ENCODE measurements around the gene SDK2.

SDK2 gene

GRCh38 chr17:73291260-73291801 is 352.9 kb downstream of the SDK2 start:
- Histone ChIP-seq H3K9me3 (ENCODE audit: control insufficient read depth, low read length) (no peaks in the 10 kb centered on the region), H3K4me1 (ENCODE audit: control insufficient read depth, insufficient read depth, low read length) (peaks cover 80% of the 10 kb centered on the region), H3K36me3 (ENCODE audit: control insufficient read depth, insufficient read depth, low read length, severe bottlenecking) (peaks cover 2% of the 10 kb centered on the region), H3K9ac (ENCODE audit: low read length) (peak overlapping the region; percentile 70), H3K4me3 (ENCODE audit: low read length) (peak overlapping the region; percentile 57), H3K27me3 (replicated peaks; ENCODE audit: control insufficient read depth, insufficient read depth, low read length) (no peaks in the 10 kb centered on the region)
- peak; percentile 91 for DNase-seq (ENCODE audit: low read depth)

GRCh38 chr17:73290399-73291259 is 353.6 kb downstream of the SDK2 start:
- Histone ChIP-seq H3K9ac (ENCODE audit: low read length) (peak overlapping the region; percentile 44), H3K4me1 (ENCODE audit: control insufficient read depth, insufficient read depth, low read length) (peaks cover 87% of the 10 kb centered on the region)
- DNase-seq (ENCODE audit: low read depth) = no peak

GRCh38 chr17:73289549-73290254 is 354.5 kb downstream of the SDK2 start:
- Histone ChIP-seq H3K9ac (ENCODE audit: low read length) (peak overlapping the region; percentile 2), H3K4me1 (ENCODE audit: control insufficient read depth, insufficient read depth, low read length) (peaks cover 88% of the 10 kb centered on the region), H3K36me3 (ENCODE audit: control insufficient read depth, insufficient read depth, low read length, severe bottlenecking) (peaks cover 18% of the 10 kb centered on the region), H3K27me3 (replicated peaks; ENCODE audit: control insufficient read depth, insufficient read depth, low read length) (no peaks in the 10 kb centered on the region), H3K9me3 (ENCODE audit: control insufficient read depth, low read length) (no peaks in the 10 kb centered on the region), H3K4me3 (ENCODE audit: low read length) (no peak overlapping the region)
- DNase-seq (ENCODE audit: low read depth) = no peak

More at GRCh38 chr17:73290399-73291259, 353.6 kb downstream of the SDK2 start:
- Histone ChIP-seq H3K9me3 (ENCODE audit: control insufficient read depth, low read length) (no peaks in the 10 kb centered on the region), H3K27me3 (replicated peaks; ENCODE audit: control insufficient read depth, insufficient read depth, low read length) (no peaks in the 10 kb centered on the region), H3K4me3 (ENCODE audit: low read length) (no peak overlapping the region), H3K36me3 (ENCODE audit: control insufficient read depth, insufficient read depth, low read length, severe bottlenecking) (peaks cover 9% of the 10 kb centered on the region)

- DNase-seq (ENCODE audit: low read depth) = no peak
These were observed 355.5 kb downstream of the SDK2 start for GRCh38 chr17:73288534-73289302.

GRCh38 chr17:73286863-73287296 is 357.4 kb downstream of the SDK2 start:
- Histone ChIP-seq H3K36me3 (ENCODE audit: control insufficient read depth, insufficient read depth, low read length, severe bottlenecking) (peaks cover 44% of the 10 kb centered on the region), H3K9me3 (ENCODE audit: control insufficient read depth, low read length) (no peaks in the 10 kb centered on the region), H3K4me3 (ENCODE audit: low read length) (no peak overlapping the region), H3K4me1 (ENCODE audit: control insufficient read depth, insufficient read depth, low read length) (peaks cover 70% of the 10 kb centered on the region), H3K27me3 (replicated peaks; ENCODE audit: control insufficient read depth, insufficient read depth, low read length) (no peaks in the 10 kb centered on the region), H3K9ac (ENCODE audit: low read length) (peak overlapping the region; percentile 5)
- no peak for DNase-seq (ENCODE audit: low read depth)

More at GRCh38 chr17:73288534-73289302, 355.5 kb downstream of the SDK2 start:
- Histone ChIP-seq H3K4me3 (ENCODE audit: low read length) (no peak overlapping the region), H3K9me3 (ENCODE audit: control insufficient read depth, low read length) (no peaks in the 10 kb centered on the region), H3K36me3 (ENCODE audit: control insufficient read depth, insufficient read depth, low read length, severe bottlenecking) (peaks cover 27% of the 10 kb centered on the region), H3K27me3 (replicated peaks; ENCODE audit: control insufficient read depth, insufficient read depth, low read length) (no peaks in the 10 kb centered on the region), H3K9ac (ENCODE audit: low read length) (no peak overlapping the region), H3K4me1 (ENCODE audit: control insufficient read depth, insufficient read depth, low read length) (peaks cover 82% of the 10 kb centered on the region)

- H3K4me3 ChIP-seq (ENCODE audit: low read length) = no peak overlapping the region
- no peaks in the 10 kb centered on the region for H3K9me3 ChIP-seq (ENCODE audit: control insufficient read depth, low read length)
- no peaks in the 10 kb centered on the region for H3K27me3 ChIP-seq (replicated peaks; ENCODE audit: control insufficient read depth, insufficient read depth, low read length)
- H3K36me3 ChIP-seq (ENCODE audit: control insufficient read depth, insufficient read depth, low read length, severe bottlenecking) = peaks cover 45% of the 10 kb centered on the region
- peaks cover 63% of the 10 kb centered on the region for H3K4me1 ChIP-seq (ENCODE audit: control insufficient read depth, insufficient read depth, low read length)
- peak overlapping the region; percentile 5 for H3K9ac ChIP-seq (ENCODE audit: low read length)
- no peak for DNase-seq (ENCODE audit: low read depth)
These were observed 358.1 kb downstream of the SDK2 start for GRCh38 chr17:73285916-73286862.

GRCh38 chr17:73285603-73285908 is 358.7 kb downstream of the SDK2 start:
- no peaks in the 10 kb centered on the region for H3K27me3 ChIP-seq (replicated peaks; ENCODE audit: control insufficient read depth, insufficient read depth, low read length)
- H3K36me3 ChIP-seq (ENCODE audit: control insufficient read depth, insufficient read depth, low read length, severe bottlenecking) = peaks cover 45% of the 10 kb centered on the region
- H3K9ac ChIP-seq (ENCODE audit: low read length) = no peak overlapping the region
- no peaks in the 10 kb centered on the region for H3K9me3 ChIP-seq (ENCODE audit: control insufficient read depth, low read length)
- no peak overlapping the region for H3K4me3 ChIP-seq (ENCODE audit: low read length)
- peaks cover 57% of the 10 kb centered on the region for H3K4me1 ChIP-seq (ENCODE audit: control insufficient read depth, insufficient read depth, low read length)
- DNase-seq (ENCODE audit: low read depth) = no peak

- Histone ChIP-seq H3K4me1 (ENCODE audit: control insufficient read depth, insufficient read depth, low read length) (peaks cover 52% of the 10 kb centered on the region), H3K36me3 (ENCODE audit: control insufficient read depth, insufficient read depth, low read length, severe bottlenecking) (peaks cover 48% of the 10 kb centered on the region), H3K9ac (ENCODE audit: low read length) (no peak overlapping the region), H3K4me3 (ENCODE audit: low read length) (no peak overlapping the region), H3K27me3 (replicated peaks; ENCODE audit: control insufficient read depth, insufficient read depth, low read length) (no peaks in the 10 kb centered on the region), H3K9me3 (ENCODE audit: control insufficient read depth, low read length) (no peaks in the 10 kb centered on the region)
- no peak for DNase-seq (ENCODE audit: low read depth)
These were observed 359.2 kb downstream of the SDK2 start for GRCh38 chr17:73284906-73285602.
